B cell (primary cell): ENCODE measurements around the gene COG4. TPM values are rescaled to one million over a fixed set of nuclear protein-coding genes. Genes with fewer than 3 reads are reported as not detected.
A peak's percentile ranks its signal among the peaks of the same experiment; 100 is the strongest.

Experiments used
- ATAC-seq: fragments of 200-7000 bp; cut with Tn5 transposase; one replicate; pipeline ENCODE4 v1.10.0; 2021; ENCODE audit warnings: low read depth, mild to moderate bottlenecking, moderate number of reproducible peaks, moderate library complexity
- CTCF ChIA-PET: fragments of 350-600 bp; sonication (Branson Sonifier 250); formaldehyde crosslinking; loops from one replicate; lab custom pipeline; 2021; ENCODE audit warnings: antibody characterized with exemption, inconsistent platforms; lab: Charles Lee
- POLR2A ChIA-PET: fragments of 350-600 bp; sonication (Branson Sonifier 250); formaldehyde crosslinking; loops from one replicate; lab custom pipeline; 2021; ENCODE audit warnings: antibody characterized with exemption; lab: Charles Lee
- DNase-seq: peaks from one replicate; pipeline ENCODE4 v3.0.0; 2013
- H2AFZ ChIP-seq: 2 replicates; pipeline ENCODE4 v1.6.1; 2012; ENCODE audit warnings: mild to moderate bottlenecking, low read depth, low read length; ENCODE audit not compliant: insufficient read depth, poor library complexity, severe bottlenecking
- H3K27ac ChIP-seq, 2 donors: 1 replicate in 1 of 2; 2 replicates in 1 of 2; pipeline ENCODE4 v1.5.1; 2012 to 2013; ENCODE audit warnings: low read length in 2 of 2, mild to moderate bottlenecking in 2 of 2, moderate library complexity in 1 of 2
- H3K27me3 ChIP-seq, 4 experiments: fragments of 200-600 bp in 1 of 4; sonication (generic) in 1 of 4; replicated peaks in 1 of 4; 1 replicate in 2 of 4; 2 replicates in 2 of 4; pipeline versions ENCODE4 v1.6.1 to v1.7.0; 2013 to 2016; ENCODE audit warnings: low read length in 3 of 4, mild to moderate bottlenecking in 2 of 4, mixed read lengths in 1 of 4, moderate library complexity in 1 of 4; ENCODE audit not compliant: insufficient read depth in 4 of 4, control insufficient read depth in 3 of 4; ENCODE audit errors: control extremely low read depth in 1 of 4
- H3K36me3 ChIP-seq, 2 experiments: replicated peaks in 1 of 2; 1 replicate in 1 of 2; 2 replicates in 1 of 2; pipeline versions ENCODE4 v1.6.1 to v1.7.1; 2013; ENCODE audit warnings: low read length in 1 of 2; ENCODE audit not compliant: insufficient read depth in 2 of 2, control insufficient read depth in 1 of 2; ENCODE audit errors: control extremely low read depth in 1 of 2, extremely low read depth in 1 of 2
- H3K4me1 ChIP-seq, 2 donors: fragments of 200-600 bp in 1 of 2; sonication (generic) in 1 of 2; 1 replicate in 1 of 2; 2 replicates in 1 of 2; pipeline versions ENCODE4 v1.5.1 to v1.6.1; 2013 to 2017; ENCODE audit warnings: low read length in 2 of 2; ENCODE audit not compliant: control insufficient read depth in 2 of 2, insufficient read depth in 2 of 2
- H3K4me2 ChIP-seq: replicated peaks from 2 replicates; pipeline ENCODE3; 2012; ENCODE audit warnings: mild to moderate bottlenecking, low read depth, low read length; ENCODE audit not compliant: poor library complexity, severe bottlenecking
- H3K4me3 ChIP-seq, 5 experiments: fragments of 200-600 bp in 1 of 5; sonication (generic) in 1 of 5; 1 replicate in 3 of 5; 2 replicates in 2 of 5; pipeline versions ENCODE4 v1.5.1 to v1.7.0; 2011 to 2016; ENCODE audit warnings: low read length in 4 of 5, mild to moderate bottlenecking in 4 of 5, low read depth in 2 of 5, control low read depth in 1 of 5, moderate library complexity in 1 of 5; ENCODE audit not compliant: insufficient read depth in 1 of 5; ENCODE audit errors: control extremely low read depth in 1 of 5, extremely low read depth in 1 of 5
- H3K79me2 ChIP-seq: fragments of 200-600 bp; sonication (generic); one replicate; pipeline ENCODE4 v1.6.0; 2016; ENCODE audit warnings: low read length; ENCODE audit not compliant: control insufficient read depth, insufficient read depth
- H3K9ac ChIP-seq: fragments of 200-600 bp; sonication (generic); 2 replicates; pipeline ENCODE4 v1.6.1; 2017; ENCODE audit warnings: mild to moderate bottlenecking, low read length, moderate library complexity
- H3K9me3 ChIP-seq, 3 donors: one replicate each; pipeline versions ENCODE4 v1.6.1 to v1.7.1; 2013; ENCODE audit warnings: low read length in 2 of 3; ENCODE audit not compliant: control insufficient read depth in 2 of 3, insufficient read depth in 1 of 3; ENCODE audit errors: control extremely low read depth in 1 of 3
- H4K20me1 ChIP-seq: 2 replicates; pipeline ENCODE4 v1.6.0; 2012; ENCODE audit warnings: mild to moderate bottlenecking, low read length; ENCODE audit not compliant: insufficient read depth, control insufficient read depth, poor library complexity, severe bottlenecking
- H3K27ac Mint-ChIP-seq: one replicate; pipeline ENCODE4 v1.8.0; 2021; ENCODE audit warnings: mixed read lengths
- H3K27me3 Mint-ChIP-seq: one replicate; pipeline ENCODE4 v1.8.0; 2021; ENCODE audit warnings: mixed read lengths
- H3K4me1 Mint-ChIP-seq: one replicate; pipeline ENCODE4 v1.8.0; 2021; ENCODE audit warnings: mixed read lengths
- H3K4me3 Mint-ChIP-seq: one replicate; pipeline ENCODE4 v1.8.0; 2021; ENCODE audit warnings: mixed read lengths
- H3K9me3 Mint-ChIP-seq: one replicate; pipeline ENCODE4 v1.8.0; 2022; ENCODE audit warnings: mixed read lengths; ENCODE audit not compliant: insufficient read depth
- EZH2 ChIP-seq: IDR thresholded peaks from 2 replicates; pipeline ENCODE4 v1.6.1; 2012; ENCODE audit warnings: borderline replicate concordance, low read depth, mild to moderate bottlenecking, moderate library complexity, low read length; ENCODE audit not compliant: insufficient read depth, poor library complexity, severe bottlenecking
- WGBS: methylation state at CpG from one replicate; pipeline ENCODE4 v1.1.5; 2013; ENCODE audit warnings: missing lambda C conversion rate; ENCODE audit not compliant: insufficient coverage; 5-methylcytosine and 5-hydroxymethylcytosine counted together
- intact Hi-C: fragments of 100-400 bp; cut with micrococcal nuclease; formaldehyde crosslinking; loops from one replicate; pipeline ENCODE4 v1.10.0; 2022
- polyA plus RNA-seq: library from polyadenylated mRNA; depleted of rRNA; stranded (reverse); fragments of >200 nt; gene quantifications from 2 replicates; pipeline ENCODE4 v1.2.3, GENCODE V29; 2012
- total RNA-seq, 2 donors: library from RNA; stranded (reverse); fragments of 120-200 nt in 1 of 2; gene quantifications; 1 replicate in 1 of 2; 2 replicates in 1 of 2; pipeline versions ENCODE4 v1.2.3 to v1.2.4, GENCODE V29; 2013 to 2022
- TF ChIP-seq, protein P1 (sequence below): fragments of 200-600 bp; IDR thresholded peaks from one replicate; pipeline ENCODE4 v1.8.0; 2022; ENCODE audit warnings: antibody characterized with exemption, mild to moderate bottlenecking

Gene COG4
- total and polyA plus RNA-seq, 2 donors (not counting 1 experiment from before 2014, with no cell fraction given), result 49.4 to 60.6 TPM

DNA sequence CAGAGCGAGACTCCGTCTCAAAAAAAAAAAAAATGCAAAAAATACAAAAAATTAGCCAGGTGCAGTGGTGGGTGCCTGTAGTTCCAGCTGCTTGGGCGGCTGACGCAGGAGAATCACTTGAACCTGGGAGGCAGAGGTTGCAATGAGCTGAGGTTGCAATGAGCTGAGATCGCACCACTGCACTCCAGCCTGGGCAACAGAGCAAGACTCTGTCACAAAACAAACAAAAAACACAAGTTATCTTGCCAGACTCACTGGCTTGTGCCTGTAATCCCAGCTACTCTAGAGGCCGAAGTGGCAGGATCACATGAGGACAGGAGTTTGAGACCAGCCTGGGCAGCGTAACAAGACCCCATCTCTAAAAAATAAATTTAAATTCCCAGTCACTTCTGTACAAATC is 81.0 kb downstream of the COG4 start:
- Histone ChIP-seq H3K9me3 (no peaks in the 10 kb centered on the region), H4K20me1 (peaks cover 10% of the 10 kb centered on the region), H3K27me3 (no peaks in the 10 kb centered on the region), H2AFZ (no peak overlapping the region), H3K36me3 (no peaks in the 10 kb centered on the region), H3K9ac (no peak overlapping the region), H3K79me2 (peaks cover 14% of the 10 kb centered on the region), H3K4me2 (no peak overlapping the region), H3K4me1 (peaks cover 22 to 29% of the 10 kb centered on the region in 2 donors), H3K27ac (no peak overlapping the region), H3K4me3 (no peak overlapping the region)
- intact Hi-C loops, result no loop called here
- ChIA-PET CTCF (interaction anchor here (0.7 kb wide), 1 partner anchor 14 kb away, joined by 4 read pairs; no protein-coding TSS in a partner anchor), POLR2A (interaction anchor here (1.0 kb wide), 1 partner anchor 12 kb away, joined by 7 read pairs; no protein-coding TSS in a partner anchor)
- Mint-ChIP-seq H3K4me3 (no peak overlapping the region), H3K27ac (no peak overlapping the region), H3K9me3 (no peaks in the 10 kb centered on the region), H3K4me1 (peaks cover 23% of the 10 kb centered on the region), H3K27me3 (no peaks in the 10 kb centered on the region)
- no peak for ATAC-seq
- TF ChIP-seq, protein P1, sequence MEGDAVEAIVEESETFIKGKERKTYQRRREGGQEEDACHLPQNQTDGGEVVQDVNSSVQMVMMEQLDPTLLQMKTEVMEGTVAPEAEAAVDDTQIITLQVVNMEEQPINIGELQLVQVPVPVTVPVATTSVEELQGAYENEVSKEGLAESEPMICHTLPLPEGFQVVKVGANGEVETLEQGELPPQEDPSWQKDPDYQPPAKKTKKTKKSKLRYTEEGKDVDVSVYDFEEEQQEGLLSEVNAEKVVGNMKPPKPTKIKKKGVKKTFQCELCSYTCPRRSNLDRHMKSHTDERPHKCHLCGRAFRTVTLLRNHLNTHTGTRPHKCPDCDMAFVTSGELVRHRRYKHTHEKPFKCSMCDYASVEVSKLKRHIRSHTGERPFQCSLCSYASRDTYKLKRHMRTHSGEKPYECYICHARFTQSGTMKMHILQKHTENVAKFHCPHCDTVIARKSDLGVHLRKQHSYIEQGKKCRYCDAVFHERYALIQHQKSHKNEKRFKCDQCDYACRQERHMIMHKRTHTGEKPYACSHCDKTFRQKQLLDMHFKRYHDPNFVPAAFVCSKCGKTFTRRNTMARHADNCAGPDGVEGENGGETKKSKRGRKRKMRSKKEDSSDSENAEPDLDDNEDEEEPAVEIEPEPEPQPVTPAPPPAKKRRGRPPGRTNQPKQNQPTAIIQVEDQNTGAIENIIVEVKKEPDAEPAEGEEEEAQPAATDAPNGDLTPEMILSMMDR, result no peak
- no peak for TF ChIP-seq EZH2
- DNase-seq, result no peak
- WGBS, result 96% methylated on average over 5 of the region's 7 CpGs

GRCh38 chr16:70441406-70441990 is 81.9 kb downstream of the COG4 start:
- H3K9ac ChIP-seq, result no peak overlapping the region
- no peaks in the 10 kb centered on the region for H3K9me3 Mint-ChIP-seq
- H2AFZ ChIP-seq, result no peak overlapping the region
- H3K9me3 ChIP-seq, result no peaks in the 10 kb centered on the region
- intact Hi-C loops, result no loop called here
- 98% methylated on average over 4 of the region's 8 CpGs for WGBS
- no peak for DNase-seq
- ATAC-seq, result no peak
- no peaks in the 10 kb centered on the region for H3K36me3 ChIP-seq
- ChIA-PET POLR2A (interaction anchor here (0.6 to 0.8 kb wide), 3 partner anchors 9 to 50 kb away, joined by 3 to 4 read pairs (median 3); partner anchors contain the start of gene FCSK), CTCF (interaction anchor here (0.6 to 1.3 kb wide), 2 partner anchors 12 to 44 kb away, joined by 3 to 4 read pairs; no protein-coding TSS in a partner anchor)
- H3K79me2 ChIP-seq, result peaks cover 22% of the 10 kb centered on the region
- H3K27ac Mint-ChIP-seq, result no peak overlapping the region
- no peak overlapping the region for H3K4me3 ChIP-seq
- peaks cover 25% of the 10 kb centered on the region for H3K4me1 Mint-ChIP-seq
- TF ChIP-seq, protein P1, result no peak
- no peak for TF ChIP-seq EZH2
- H3K27me3 ChIP-seq, result no peaks in the 10 kb centered on the region
- H3K27me3 Mint-ChIP-seq, result no peaks in the 10 kb centered on the region
- H3K27ac ChIP-seq, result no peak overlapping the region
- peak overlapping the region; percentile 19 for H3K4me3 Mint-ChIP-seq
- H4K20me1 ChIP-seq, result peaks cover 17% of the 10 kb centered on the region
- peaks cover 24 to 29% of the 10 kb centered on the region in 2 donors for H3K4me1 ChIP-seq
- no peak overlapping the region for H3K4me2 ChIP-seq
